HL-60 (cell line): Measurements from ENCODE around the gene ZNF512B.

Experiments used
- CTCF ChIP-seq: IDR thresholded peaks from one replicate; pipeline ENCODE4 v1.5.1; 2011; ENCODE audit warnings: low read length, control low read depth, inconsistent platforms; ENCODE audit not compliant: insufficient read depth
- GABPA ChIP-seq: IDR thresholded peaks from 2 replicates; pipeline ENCODE4 v1.6.1; 2012; ENCODE audit warnings: low read depth
- POLR2AphosphoS5 ChIP-seq: IDR thresholded peaks from 2 replicates; pipeline ENCODE4 v1.6.1; 2012; ENCODE audit warnings: low read depth
- REST ChIP-seq: IDR thresholded peaks from 2 replicates; pipeline ENCODE4 v1.6.1; 2012; ENCODE audit warnings: low read depth; ENCODE audit not compliant: insufficient replicate concordance
- SPI1 ChIP-seq: IDR thresholded peaks from 2 replicates; pipeline ENCODE4 v1.6.1; 2012; ENCODE audit warnings: low read depth, mild to moderate bottlenecking, borderline replicate concordance

DNA sequence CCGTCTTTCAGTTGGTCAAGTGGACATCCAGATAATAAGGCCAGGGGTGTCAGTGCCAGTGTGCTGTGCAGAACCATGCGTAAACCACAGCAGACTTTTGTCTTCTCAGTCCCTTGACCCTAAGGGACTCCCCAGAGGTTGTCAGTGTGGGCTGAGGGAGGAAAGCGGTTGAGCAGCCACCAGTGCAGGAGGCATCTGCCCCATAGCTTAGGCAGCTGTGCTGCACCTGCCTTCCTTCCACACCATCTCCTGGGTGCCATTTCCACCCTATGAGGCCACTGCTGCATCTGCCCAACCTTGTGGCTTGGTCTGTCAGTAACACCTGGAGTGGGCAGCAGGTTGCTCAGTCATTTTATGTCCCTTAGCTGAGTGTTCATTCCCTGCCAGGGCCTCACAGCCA is 37.2 kb upstream of the ZNF512B start:
- TF ChIP-seq CTCF (no peak), POLR2AphosphoS5 (no peak), REST (no peak), GABPA (no peak), SPI1 (no peak)
